Putamen (tissue), 1 donor: ENCODE data around the gene TOMM5.
"Not testable (repeated sequence)": the region's sequence is repeated elsewhere in the genome, so short reads cannot be mapped to it uniquely, and the experiment has no call there.

Experiments used
- DNase-seq: peaks from one replicate; pipeline ENCODE4 v3.0.0-alpha.2; 2016; ENCODE audit warnings: low spot score

TOMM5 gene

GRCh38 chr9:37611014-37611413 is 18.6 kb upstream of the TOMM5 start:
- DNase-seq = no peak

- no peak for DNase-seq
Measured at GRCh38 chr9:37609735-37610397, 17.5 kb upstream of the TOMM5 start.

GRCh38 chr9:37608250-37608649 is 15.9 kb upstream of the TOMM5 start:
- no peak for DNase-seq

GRCh38 chr9:37604296-37604695 is 11.9 kb upstream of the TOMM5 start:
- DNase-seq = peak; percentile 63

- DNase-seq = no peak
Measured at GRCh38 chr9:37602817-37603216, 10.4 kb upstream of the TOMM5 start.

- DNase-seq = not testable (repeated sequence)
Measured at GRCh38 chr9:37602061-37602460, 9.7 kb upstream of the TOMM5 start.

GRCh38 chr9:37596504-37596903 is 4.1 kb upstream of the TOMM5 start:
- DNase-seq = no peak

GRCh38 chr9:37593883-37594448 is 1.6 kb upstream of the TOMM5 start:
- no peak for DNase-seq

GRCh38 chr9:37587521-37587920 is 4.9 kb downstream of the TOMM5 start:
- no peak for DNase-seq

GRCh38 chr9:37583522-37584121 is 8.8 kb downstream of the TOMM5 start:
- no peak for DNase-seq

GRCh38 chr9:37582548-37583157 is 9.7 kb downstream of the TOMM5 start:
- DNase-seq = no peak

- peak; percentile 76 for DNase-seq
Measured at GRCh38 chr9:37575921-37576721, 16.3 kb downstream of the TOMM5 start, which contains the start of gene FBXO10. TSS of gene FBXO10 (minus strand) at chr9:37576380. CDS start at chr9:37541768, 34,612 bp downstream.

GRCh38 chr9:37575511-37575914 is 16.9 kb downstream of the TOMM5 start:
- DNase-seq = no peak

GRCh38 chr9:37575001-37575400 is 17.4 kb downstream of the TOMM5 start:
- DNase-seq = no peak

GRCh38 chr9:37574241-37574721 is 18.1 kb downstream of the TOMM5 start:
- no peak for DNase-seq

- no peak for DNase-seq
Measured at GRCh38 chr9:37571282-37571681, 21.1 kb downstream of the TOMM5 start.

GRCh38 chr9:37566716-37567115 is 25.7 kb downstream of the TOMM5 start:
- DNase-seq = no peak

GRCh38 chr9:37565661-37566618 is 26.5 kb downstream of the TOMM5 start:
- no peak for DNase-seq

- DNase-seq = no peak
Measured at GRCh38 chr9:37564916-37565315, 27.5 kb downstream of the TOMM5 start.

- DNase-seq = no peak
Measured at GRCh38 chr9:37563806-37564513, 28.4 kb downstream of the TOMM5 start.
